GM18508 (cell line): ENCODE results near the gene MAGOH.
"Not testable (repeated sequence)": the region's sequence is repeated elsewhere in the genome, so short reads cannot be mapped to it uniquely, and the experiment has no call there.

ENCODE experiments used
- ATAC-seq: cut with Tn5 transposase; IDR thresholded peaks from one replicate; pipeline ENCODE4 v1.9.1; 2021; ENCODE audit warnings: moderate number of reproducible peaks; ENCODE audit not compliant: insufficient read depth, unreplicated experiment

Gene MAGOH

DNA sequence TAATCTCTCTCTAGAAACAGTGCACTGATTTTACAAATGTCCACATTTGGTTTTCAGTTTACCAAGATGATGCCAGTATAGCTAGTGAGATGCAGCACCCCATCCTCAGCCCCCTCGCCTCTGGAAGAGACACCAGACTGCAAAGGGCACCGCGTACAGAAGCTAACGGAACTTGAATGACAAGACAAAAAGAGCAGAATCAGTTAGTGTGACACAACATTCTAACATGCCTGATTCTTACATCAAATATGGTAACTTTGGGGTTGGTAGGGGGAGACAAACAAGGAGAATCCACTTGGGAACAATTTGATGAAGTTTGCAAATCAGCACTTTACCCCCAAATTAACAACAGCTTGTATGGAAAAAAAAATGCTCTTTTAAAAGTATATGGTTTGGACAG lies 4.1 kb upstream of the MAGOH start:
- ATAC-seq = no peak

DNA sequence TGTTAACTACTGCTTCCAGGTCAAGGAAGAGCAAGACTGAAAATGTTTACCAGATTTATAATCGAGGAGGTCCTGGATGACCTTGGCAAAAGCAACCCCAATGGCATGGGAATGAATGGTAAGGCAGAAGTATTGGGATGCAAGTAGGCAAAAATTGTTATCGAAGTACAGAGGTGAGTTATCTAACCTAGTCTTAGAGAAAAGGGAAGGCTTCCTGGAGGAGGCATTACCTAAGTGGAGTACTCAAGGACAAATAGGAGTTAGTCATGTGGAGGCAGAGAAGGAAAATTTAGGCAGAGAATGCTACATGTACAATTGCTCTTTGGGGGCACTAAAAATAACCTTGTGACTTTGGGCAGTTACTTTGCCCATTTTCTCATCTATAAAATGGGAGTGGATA lies 3.5 kb upstream of the MAGOH start:
- no peak for ATAC-seq

DNA sequence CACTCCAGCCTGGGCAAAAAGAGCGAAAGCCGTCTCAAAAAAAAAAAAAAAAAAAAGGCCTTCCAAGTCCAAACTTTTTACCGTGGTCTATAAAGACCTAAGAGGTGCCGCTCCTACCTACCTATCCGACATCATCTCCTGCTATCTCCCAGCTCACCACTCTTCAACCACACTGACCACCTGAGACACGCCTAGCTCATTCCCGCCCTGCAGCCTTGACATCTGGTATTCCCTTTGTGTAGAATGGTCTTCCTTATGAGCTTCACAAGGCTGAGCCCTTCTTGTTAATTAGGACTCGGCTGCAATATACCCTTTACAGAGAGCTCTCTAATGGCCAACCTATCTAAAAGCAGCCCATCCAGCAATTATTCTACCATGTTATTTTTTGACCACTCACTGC lies 680 bp downstream of the MAGOH start:
- ATAC-seq = no peak

DNA sequence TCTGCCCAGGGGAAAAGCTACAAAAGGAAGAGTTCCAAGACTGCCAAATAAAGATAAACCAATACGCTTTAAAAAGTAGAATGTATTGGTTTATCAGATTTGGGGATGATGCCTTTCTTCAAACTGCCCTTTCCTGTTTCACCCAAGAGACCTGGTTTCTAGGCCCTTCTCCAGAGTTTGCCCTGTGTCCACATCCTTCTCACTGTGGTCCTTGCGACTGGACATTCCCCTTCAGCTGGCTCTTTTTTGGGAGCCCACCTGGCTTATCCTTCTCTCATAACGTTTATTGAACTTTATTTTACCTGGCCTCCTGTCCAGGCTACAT lies 17.4 kb downstream of the MAGOH start:
- no peak for ATAC-seq

DNA sequence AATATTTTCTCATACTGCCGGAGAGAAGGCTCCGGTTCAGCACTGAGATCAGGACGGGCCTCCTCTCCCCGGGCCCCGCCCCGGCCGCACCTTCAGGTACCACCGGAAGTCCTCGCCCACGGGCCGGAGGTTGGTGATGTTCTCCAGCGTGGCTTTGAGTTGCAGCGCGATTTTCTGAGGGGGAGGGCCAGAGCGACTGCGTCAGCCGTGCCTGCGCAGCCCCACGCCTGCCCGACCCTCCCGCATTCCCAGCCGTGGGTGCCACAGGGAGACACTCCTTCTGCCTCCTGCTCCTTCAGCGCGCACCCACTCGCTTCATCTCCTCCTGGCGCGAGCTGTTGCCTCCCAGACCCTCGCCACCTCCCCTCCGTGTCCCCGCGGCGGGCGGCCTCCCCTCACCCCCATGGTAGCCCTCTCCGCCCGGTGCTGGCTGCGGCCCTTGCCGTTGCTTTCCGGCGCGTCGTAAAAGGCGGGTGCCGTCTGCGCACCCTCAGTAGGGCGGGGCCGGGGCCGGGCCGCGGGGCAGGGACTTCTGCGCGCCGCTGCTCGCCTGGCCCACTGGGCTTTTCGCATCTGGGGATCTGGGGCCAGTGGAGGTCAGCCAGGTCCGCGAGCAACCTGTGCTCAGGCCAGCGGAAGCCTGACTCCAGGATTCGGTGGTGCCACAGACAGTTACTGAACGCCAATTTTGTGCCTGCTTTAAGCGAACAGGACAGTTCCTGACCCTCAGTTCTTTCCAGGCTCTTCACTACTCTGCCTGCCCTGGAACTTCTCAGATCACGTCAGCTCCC lies 18.0 kb downstream of the MAGOH start, which contains the start of gene CZIB:
CZIB (minus strand) TSS at position 464 of the 791 bp plus-strand sequence; CDS start at position 405, 59 bp downstream.
- peak; percentile 80 for ATAC-seq

DNA sequence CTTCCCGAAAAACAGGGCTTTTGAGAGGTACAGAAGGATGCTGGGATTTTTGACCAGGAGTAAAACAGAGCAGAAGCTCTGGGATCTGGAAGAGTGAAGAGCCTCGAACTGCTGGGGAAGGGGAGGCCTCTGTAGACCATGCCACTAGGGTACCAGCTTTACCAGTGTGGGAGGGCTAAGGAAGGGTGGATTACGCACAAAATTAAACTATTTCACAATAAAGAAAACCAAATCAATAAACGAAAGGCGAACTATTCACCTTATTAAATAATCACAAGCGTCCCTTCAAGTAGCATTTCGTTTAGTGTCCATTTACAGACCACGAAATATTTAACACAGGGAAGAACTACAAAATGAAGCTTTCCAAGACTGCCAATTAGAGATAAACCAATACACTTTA lies 18.6 kb downstream of the MAGOH start:
- no peak for ATAC-seq

DNA sequence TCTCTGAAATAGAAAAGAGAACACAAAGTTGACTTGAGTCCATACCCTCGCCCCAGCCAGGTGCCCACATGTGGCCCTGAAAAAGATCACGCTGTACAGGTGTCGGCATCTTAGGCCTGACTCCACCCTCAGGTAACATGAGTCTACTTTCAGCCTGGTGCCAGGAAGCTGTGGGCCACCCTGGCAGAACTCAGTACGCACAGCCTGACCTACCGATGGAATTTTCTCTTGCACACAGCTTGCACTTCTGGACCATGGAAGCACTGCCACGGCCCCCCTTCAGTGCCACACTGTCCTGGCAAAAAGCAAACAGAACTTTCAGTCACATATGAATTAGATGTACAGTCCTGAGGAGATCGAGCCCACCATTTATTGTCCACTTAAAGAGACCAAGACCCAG lies 20.1 kb downstream of the MAGOH start:
- ATAC-seq = no peak

DNA sequence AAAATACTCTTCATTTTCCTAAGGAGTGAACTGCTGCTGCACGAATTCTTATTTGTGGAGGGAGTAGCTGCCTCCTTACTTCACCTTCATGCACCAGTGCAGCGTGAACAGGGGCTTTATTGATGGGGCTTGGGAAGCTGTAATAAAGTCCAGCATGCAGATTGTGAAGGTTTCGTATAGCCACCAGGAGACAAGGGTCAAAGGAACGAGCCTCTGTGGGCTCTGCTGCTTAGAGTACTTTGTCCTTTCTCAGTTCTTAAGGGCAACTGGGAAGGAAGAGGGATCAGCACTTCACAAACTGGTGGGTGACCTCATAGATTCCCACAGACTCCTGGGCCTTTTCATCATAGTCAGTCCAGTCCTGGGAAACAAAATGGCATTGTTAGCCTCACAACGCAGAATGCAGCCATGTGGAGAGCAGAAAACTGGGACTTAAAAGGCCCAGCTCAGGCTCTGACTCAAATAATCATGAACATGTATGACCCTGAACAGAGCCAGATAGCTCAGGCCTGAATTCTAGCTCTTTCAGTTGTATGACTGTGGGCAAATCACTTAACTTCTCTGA lies 23.9 kb downstream of the MAGOH start:
- ATAC-seq = no peak

DNA sequence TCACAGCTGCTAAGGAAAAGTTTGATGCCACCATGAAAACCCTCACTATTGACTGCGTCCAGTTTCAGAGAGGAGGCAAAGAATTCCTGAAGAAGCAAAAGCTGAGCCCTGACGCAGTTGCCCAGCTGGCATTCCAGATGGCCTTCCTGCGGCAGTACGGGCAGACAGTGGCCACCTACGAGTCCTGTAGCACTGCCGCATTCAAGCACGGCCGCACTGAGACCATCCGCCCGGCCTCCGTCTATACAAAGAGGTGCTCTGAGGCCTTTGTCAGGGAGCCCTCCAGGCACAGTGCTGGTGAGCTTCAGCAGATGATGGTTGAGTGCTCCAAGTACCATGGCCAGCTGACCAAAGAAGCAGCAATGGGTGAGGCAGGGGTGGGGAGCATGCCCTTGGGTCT lies 27.4 kb downstream of the MAGOH start:
- no peak for ATAC-seq

DNA sequence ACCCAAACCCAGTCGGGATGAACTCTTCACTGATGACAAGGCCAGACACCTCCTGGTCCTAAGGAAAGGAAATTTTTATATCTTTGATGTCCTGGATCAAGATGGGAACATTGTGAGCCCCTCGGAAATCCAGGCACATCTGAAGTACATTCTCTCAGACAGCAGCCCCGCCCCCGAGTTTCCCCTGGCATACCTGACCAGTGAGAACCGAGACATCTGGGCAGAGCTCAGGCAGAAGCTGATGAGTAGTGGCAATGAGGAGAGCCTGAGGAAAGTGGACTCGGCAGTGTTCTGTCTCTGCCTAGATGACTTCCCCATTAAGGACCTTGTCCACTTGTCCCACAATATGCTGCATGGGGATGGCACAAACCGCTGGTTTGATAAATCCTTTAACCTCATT lies 28.0 kb downstream of the MAGOH start:
- no peak for ATAC-seq

DNA sequence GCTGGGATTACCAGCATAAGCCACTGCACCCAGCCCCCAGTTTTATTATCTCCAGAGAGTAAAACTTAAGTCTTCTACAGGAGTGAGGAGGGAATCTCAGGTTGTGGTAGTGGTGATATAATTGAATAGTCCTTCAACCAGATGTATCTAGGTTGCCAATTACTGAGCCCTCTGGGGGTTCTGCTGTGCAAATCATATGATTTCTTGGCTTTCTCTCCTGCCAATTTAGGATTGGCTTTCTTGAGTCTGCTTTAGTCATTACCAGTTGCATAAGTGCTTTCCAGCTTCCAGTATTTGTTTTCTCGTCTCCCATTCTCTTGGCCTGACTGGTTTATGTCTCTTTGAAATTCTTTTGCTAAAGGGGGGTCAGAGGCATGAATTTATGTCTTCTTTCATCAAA lies 30.6 kb downstream of the MAGOH start:
- no peak for ATAC-seq

DNA sequence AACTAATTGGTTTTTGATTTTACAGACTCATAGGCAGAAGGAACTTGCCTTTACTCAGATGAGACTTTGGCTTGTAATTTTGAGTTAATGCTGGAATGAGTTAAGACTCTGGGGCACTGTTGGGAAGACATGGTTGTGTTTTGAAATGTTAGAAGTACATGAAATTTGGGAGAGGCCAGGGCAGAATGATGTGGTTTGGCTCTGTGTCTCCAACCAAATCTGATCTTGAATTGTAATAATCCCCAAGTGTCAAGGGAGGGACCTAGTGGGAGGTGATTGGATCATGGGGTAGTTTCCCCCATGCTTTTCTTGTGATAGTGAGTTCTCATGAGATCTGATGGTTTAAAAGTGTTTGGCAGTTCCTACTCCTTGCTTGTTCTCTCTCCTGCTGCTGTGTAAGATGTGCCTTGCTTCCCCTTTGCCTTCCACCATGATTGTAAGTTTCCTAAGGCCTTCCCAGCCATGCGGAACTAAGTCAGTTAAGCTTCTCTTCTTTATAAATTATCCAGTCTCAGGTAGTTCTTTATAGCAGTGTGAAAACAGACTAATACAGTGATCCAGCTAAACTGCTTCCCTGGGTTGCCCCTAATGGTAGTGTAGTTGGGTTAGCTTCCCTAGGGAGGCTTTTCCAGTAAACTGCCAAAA lies 31.5 kb downstream of the MAGOH start:
- ATAC-seq = no peak

DNA sequence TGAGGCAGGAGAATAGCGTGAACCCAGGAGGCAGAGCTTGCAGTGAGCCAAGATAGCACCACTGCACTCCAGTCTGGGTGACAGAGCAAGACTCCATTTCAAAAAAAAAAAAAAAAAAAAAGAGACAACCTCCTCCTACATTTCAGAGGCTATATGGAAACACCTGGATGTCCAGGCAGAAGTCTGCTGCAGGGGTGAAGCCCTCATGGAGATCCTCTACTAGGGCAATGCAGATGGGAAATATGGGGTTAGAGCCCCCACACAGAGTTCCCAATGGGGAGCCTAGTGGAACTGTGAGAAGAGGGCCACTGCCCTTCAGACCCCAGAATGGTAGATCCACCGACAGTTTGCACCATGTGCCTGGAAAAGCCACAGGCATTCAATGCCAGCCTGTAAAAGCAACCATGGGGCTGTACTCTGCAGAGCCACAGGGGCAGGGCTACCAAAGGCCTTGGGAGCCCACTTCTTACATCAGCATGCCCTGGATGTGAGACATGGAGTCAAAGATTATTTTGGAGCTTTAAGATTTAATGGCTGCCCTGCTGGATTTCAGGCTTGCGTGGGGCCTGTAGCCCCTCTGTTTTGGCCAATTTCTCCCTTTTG lies 32.1 kb downstream of the MAGOH start:
- ATAC-seq = not testable (repeated sequence)

DNA sequence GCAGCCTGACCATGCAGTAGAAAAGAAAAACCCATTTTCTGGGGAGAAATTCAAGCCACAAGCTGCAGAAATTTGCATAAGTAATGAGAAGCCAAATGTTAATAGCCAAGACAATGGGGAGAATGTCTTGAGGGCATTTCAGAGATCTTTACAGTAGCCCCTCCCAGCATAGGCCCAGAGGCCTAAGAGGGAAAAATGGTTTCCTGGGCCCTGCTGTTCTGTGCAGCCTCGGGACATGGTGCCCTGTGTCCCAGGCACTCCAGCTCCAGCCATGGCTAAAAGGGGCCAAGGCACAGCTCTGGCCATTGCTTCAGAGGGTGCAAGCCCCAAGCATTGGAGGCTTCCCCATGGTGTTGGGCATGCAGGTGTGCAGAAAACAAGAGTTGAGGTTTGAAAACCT lies 32.8 kb downstream of the MAGOH start:
- ATAC-seq = not testable (repeated sequence)

DNA sequence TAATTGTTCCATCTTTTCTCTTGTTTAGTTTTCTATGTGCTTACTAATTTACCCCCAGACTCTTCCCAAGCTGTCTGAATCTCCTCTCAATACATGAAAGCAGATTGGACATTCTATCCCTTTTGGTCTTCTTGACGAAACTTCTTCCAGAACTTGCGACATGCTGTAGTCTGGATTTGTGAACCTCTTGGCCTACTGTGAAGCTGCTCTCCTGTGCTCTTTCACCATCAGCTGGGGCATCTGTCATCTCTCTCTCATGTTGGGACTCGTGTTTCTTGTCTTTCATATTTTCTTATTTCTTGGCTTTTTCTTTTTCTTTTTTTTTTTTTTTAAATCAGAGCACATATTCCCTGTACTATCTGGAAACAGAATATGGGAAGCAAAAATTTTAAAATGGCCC lies 34.9 kb downstream of the MAGOH start:
- no peak for ATAC-seq

DNA sequence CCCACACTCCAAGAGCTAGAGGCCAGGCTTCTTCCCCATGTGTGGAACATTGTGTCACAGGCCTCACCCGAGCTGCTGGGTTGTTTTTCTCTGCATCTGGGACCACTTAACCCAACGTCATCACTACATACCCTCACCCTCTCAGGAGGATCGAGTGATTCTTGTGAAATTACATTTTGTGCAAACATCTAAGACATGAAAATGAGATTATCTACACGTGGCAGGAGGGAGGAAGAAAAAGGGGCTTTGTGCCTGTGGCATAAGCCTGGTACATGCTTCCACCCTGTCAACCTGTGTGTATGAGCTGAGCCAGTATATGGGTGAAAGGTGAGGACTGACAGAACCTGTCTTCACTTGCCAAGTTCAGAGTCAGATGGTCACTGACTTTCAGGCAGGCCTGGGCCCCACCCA lies 40.1 kb downstream of the MAGOH start:
- ATAC-seq = no peak

DNA sequence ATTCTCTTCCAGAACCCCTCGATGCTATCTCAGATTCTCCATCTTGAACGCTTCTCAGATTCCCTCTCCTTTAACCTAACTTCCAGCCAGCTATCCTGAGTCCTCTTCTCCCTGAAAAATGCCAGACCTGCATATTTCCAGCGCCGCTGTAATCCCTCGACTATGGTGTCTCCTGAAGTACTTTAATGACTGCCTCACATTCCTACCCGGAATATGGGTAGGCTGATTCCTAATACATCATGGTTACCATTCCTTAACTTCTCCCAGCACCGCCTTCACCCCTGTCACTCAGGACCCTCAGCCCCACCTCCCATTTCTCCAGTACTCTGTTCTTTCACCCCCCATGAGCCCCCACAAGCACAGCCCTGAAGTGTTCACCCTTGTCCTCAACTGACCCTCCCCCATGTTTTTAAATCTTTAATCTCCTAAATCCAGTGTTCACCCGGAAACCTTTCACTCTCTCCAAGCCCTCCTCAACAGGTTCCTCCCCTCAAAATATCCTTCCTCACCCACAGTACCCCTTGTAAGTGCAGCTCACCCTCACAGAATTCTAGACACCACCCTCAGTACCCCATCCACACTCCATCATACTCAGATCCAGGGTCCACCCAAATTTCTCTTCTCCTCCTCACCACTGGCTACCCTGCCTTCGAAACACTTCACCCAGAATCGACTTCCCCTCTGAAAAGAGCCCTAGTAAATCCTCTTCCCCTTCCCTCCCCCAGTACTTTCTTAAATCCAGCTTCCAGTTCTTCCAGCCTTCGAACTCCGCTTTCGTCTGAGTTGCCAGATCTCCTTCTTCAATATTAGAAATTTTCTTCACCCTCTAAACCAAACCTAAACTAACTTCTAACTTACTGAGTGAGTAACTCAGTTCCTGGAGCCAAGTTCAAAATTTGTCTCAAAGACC lies 40.8 kb downstream of the MAGOH start:
- ATAC-seq = no peak

DNA sequence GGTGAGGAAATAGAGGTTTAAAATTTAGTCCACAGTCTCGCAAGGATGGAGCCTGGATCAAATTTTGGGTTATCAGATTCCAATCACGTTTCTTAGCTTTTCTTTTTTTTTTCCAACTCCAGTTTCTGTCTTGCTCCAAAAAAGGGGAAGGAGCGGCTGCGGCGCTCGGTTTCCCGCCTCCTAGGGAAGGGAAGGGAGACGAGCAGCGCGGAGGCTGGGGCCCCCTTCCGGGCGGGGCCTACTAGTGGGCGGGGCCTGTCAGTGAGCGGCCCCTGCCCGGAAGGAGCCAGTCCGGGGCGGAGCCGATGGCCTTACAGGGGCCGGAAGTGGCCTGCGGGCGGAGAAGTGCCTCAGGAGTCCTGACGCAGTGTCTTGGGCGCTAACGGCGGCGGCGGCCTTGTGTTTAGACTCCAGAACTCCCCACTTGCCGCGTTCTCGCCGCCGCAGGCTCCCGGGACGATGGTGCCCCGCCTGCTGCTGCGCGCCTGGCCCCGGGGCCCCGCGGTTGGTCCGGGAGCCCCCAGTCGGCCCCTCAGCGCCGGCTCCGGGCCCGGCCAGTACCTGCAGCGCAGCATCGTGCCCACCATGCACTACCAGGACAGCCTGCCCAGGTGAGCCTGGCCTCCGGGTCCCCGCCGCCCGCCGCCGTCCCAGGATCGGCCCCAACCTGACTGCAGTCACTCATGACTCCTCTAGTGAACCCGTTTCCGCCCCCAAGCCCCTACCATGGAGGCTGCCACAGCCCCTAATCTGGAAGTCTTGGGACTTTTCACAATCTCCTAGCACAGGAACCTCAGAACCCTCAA lies 41.6 kb downstream of the MAGOH start, which contains the start of gene CPT2:
CPT2 (plus strand) TSS at position 340 of the 806 bp plus-strand sequence; CDS start at position 460, 120 bp downstream.
- ATAC-seq = peak; percentile 66

DNA sequence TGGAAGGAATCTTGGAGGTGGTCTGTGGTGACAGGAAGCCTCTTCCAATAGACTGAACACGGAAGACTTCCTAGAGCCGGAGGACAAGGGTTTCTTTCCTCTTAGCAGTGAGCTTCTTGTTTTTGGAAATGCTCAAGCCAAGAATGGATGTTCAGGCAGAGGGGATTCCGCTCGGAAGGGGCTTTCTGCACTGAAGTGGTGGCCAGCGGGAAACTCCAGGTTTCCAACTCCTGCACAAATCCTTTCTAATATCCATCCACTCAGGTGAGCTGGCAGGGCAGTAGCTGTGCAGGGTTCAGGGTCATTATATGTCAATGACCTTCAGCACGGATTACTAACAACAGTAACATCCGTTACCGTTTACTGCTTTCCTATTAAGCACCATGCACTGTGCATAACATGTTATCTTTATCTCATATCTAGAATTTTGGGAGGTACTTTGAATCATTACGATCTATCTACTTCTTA lies 42.3 kb downstream of the MAGOH start:
- ATAC-seq = no peak
